Esophagus muscularis mucosa (tissue), 3 donors: Measurements from ENCODE around the gene IFT122.

ENCODE experiments used
- CTCF ChIP-seq, 3 experiments: fragments of 200-600 bp in 2 of 3; fragments of 450-650 bp in 1 of 3; sonication (generic) in 2 of 3; IDR thresholded peaks; one replicate each; pipeline ENCODE4 v1.5.1; 2017 to 2019; ENCODE audit warnings: antibody characterized with exemption in 3 of 3, mild to moderate bottlenecking in 2 of 3, moderate library complexity in 1 of 3
- POLR2AphosphoS5 ChIP-seq, 2 donors: sonication (generic); formaldehyde crosslinking; IDR thresholded peaks; one replicate each; pipeline ENCODE4 v1.6.1; 2017; ENCODE audit warnings: antibody characterized with exemption in 2 of 2

DNA sequence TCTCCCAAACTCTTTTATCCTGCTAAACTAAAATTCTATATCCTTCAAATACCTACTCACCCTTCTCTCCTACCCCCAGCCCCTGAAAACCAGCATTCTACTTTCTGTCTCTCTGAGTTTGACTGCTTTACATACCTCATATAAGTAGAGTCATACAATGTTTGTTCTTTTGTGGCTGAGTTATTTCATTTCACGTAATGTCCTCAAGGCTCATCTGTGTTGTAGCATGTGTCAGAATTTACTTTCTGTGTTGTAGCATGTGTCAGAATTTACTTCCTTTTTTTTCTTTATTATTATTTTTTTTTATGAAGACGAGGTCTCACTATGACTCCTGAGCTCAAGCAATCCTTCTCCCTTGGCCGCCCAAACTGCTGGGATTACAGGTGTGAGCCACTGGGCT, 20.1 kb downstream of the IFT122 start:
- TF ChIP-seq CTCF (IDR thresholded peaks at IDR 0.05) (no peak), POLR2AphosphoS5 (IDR thresholded peaks at IDR 0.05) (no peak)
